GM18502 (cell line): ENCODE data around the gene EML1.

Experiments used
- ATAC-seq: cut with Tn5 transposase; IDR thresholded peaks from one replicate; pipeline ENCODE4 v1.9.1; 2021; ENCODE audit warnings: mild to moderate bottlenecking; ENCODE audit not compliant: unreplicated experiment, poor library complexity

The EML1 gene

GRCh38 chr14:99915305-99916090, 122.3 kb downstream of the EML1 start:
- ATAC-seq: no peak

DNA sequence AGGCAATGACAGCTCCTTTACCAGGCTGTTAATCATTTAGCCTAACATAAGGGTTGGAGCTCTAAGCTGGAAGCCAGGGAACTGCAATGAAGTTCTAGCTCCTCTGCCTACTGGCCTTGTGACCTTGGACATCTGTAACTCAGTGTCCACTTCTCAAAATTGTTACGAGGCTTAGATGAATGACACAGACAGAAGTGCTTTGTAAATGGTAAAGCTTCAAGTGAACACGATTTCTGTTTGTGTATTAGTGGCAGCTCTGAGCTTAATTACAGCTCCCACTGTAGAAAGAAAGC, 122.8 kb downstream of the EML1 start:
- no peak for ATAC-seq

DNA sequence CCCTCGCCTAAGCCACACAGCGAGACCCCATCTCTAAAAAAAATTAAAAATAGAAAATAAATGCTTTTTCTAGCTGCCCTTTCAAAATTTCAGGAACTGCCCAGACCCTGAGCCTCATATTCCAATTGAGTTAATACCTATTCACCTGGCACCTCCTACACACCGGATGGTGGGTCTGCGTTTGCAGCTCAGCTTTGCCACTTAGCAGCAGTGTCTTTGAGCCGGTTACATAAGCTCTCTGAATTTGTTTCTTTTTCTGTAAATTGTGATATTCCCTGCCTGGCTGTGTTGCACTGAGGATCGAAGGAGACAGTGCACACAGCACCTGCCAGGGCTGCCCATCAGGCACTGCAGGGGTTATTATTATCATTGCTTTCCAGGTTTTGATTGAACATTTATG, 125.6 kb downstream of the EML1 start:
- ATAC-seq: no peak

DNA sequence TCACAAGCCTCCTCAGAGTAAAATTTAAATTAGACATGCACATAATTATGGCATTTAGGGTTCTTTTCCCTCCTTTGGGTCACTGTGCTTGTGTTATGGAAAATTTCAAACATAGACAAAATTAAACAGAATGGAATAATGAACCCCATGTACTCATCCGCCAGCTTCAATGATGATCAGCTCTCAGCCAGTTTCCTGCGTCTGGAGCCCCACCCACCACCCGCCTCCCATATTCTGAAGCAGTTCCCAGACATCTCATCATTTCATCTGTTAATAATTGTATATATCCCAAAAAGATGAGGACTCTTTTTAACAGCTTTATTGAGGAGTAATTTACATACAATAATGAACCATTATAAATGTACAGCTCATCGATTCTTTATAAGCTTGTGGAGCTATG, 128.2 kb downstream of the EML1 start:
- ATAC-seq: no peak

DNA sequence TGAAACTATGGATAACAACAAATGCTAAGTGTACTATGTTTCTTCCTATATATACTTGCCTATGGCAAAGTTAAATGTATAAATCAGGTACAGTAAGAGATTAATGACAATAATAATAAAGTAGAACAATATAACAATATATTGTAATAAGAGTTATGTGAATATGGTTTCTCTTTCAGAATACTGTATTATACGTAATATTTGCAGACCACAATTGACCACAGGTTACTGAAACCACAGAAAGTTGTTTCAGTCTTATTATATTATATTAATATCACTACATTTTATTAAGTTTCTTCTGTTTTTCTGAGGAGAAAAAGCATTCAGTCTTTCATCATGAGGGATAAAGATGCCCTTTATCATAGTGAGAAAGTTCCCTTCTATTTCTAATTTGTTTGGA, 131.2 kb downstream of the EML1 start:
- peak; percentile 65 for ATAC-seq

- no peak for ATAC-seq
Measured at GRCh38 chr14:99925471-99925870, 132.3 kb downstream of the EML1 start.

- no peak for ATAC-seq
Measured at GRCh38 chr14:99928963-99929362, 135.8 kb downstream of the EML1 start.

DNA sequence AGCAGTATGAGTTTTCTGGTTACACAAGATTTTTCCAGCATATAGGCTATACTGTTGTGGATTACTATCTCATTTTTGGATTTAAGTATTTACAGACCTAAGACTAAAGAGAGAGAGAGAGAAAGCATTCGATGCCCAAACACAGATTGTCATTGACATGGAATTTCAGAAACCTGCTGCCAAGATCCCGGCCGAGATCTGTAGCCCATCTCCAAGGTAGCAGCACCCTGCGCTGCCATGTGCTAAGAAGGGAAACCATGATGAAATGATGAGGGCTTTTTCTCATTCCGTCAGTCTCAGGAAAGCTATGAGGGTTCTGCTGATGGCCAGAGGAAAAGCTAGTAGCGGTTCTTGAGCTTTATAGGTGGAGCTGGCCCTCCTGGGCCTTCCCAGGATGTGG, 136.4 kb downstream of the EML1 start:
- no peak for ATAC-seq

DNA sequence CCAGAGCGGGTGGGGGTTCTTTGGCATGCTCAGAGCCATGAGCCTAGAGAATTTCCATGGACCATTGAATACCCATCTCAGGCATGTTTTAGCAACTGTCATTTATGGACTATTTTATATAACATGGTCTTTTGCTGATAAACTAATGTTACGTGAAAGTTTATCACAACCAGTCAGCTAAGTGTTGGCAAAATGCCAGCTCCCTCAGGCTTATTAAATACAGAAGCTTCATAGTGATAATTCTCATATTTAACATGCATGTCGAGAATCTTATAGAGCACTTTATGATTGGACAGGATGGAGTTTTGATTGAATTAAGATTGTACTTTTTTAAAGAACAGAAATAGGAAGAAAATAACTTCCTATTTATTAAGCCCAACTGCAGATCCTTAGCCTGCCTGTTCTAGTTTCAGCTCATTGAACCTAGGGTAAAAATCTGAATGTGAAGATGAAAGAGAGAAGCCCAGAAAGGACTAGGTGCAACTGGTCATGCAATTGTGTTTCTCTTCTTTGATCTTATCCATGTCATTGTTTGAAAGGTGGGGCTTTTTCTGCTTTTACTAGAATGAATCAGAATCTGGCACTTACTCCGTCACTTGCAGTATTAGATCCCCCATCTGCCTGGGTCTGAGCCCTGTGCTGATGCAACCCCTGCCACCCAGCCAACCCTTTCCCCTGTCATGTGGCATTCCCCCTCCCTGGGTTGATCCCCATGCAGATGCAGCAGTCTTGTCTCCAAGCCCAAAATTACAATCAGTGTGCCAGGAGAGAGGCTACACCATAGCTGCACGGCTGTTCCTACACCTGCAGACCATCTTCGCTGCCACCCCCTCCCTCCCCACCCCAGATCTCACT, 137.4 kb downstream of the EML1 start:
- ATAC-seq: peak; percentile 95

DNA sequence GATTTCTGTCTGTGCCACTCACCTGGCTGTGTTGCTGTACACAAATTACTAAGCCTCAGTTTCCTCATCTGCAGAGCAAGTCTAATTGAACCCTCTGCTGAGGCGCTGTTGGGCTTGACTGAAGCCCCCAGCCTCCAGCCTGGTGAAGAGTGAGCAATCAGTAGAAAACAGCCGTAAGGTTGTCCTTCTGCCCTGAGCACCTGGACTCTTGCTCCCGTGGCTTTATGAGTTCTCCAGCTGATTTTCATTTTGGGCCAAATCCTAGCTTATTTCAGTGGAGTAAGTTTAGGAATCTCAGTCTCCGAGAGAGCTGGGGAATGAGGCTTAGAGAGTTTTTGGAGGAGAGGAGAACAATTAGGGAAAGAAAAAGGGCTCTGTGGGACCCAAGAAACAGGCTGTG, 138.1 kb downstream of the EML1 start:
- ATAC-seq: peak; percentile 2

GRCh38 chr14:99936056-99936455, 142.8 kb downstream of the EML1 start:
- ATAC-seq: no peak

GRCh38 chr14:99936738-99937474, 143.7 kb downstream of the EML1 start:
- ATAC-seq: peak; percentile 86

- peak; percentile 51 for ATAC-seq
Measured at GRCh38 chr14:99937475-99938244, 144.4 kb downstream of the EML1 start.

- ATAC-seq: no peak
Measured at GRCh38 chr14:99938376-99938775, 145.2 kb downstream of the EML1 start.

- no peak for ATAC-seq
Measured at GRCh38 chr14:99938896-99939295, 145.7 kb downstream of the EML1 start.

DNA sequence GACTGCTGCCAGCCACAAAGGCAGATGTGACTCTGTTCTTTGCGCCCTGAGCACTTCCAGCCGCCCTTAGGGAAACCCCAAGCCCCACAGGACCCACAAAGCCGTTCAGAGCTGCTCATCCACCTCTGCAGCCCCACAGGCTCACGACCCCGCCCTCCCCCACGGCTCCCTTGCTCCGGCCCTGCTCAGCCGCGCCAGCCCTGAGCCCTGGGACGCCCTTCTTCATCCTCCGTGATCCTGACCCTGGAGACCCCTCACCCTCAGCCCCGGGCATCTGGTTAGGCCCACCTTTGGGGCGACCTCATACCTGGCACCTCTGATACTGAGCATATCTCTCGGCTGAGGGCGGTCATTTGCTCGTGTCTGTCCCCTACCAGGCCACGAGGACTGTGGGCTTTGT, 146.2 kb downstream of the EML1 start:
- ATAC-seq: no peak

GRCh38 chr14:99940064-99940463, 146.9 kb downstream of the EML1 start:
- no peak for ATAC-seq

DNA sequence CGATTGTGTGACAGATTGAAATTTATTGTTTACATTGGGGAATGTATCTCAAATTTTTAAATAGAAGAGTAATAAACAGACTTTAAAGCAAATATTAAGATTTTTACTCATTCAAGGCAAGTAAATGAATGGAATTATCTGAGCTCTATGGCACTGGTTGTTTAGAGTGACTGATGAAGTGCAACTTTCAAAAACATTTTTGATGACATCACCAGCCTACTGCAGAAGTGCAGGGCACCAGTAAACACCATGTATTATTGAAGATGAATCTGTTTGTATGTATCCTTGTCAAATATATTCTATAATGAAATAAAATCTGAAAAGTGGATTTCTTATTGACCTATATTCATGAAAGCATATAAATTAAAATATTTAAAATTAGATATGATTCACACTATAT, 148.0 kb downstream of the EML1 start:
- ATAC-seq: no peak

DNA sequence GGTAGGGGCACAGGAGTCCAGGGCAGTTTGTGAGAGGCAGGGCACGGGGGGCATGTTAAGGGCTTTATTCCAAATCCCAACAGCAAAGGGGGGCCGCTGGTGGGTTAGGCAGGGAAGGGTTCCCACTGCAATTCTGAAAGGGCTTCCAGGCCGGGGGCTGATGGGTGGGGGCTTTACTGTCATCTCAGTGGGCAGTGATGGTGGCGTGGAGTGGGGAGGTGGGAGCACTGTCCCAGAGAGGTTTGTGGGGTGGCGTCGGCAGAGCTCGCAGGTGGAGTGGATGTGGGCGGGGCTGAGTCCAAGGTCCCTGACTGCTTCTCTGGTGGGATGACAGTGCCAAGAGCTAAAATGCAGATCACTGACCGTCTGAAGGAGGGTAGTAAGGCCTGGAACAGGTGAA, 150.4 kb downstream of the EML1 start:
- ATAC-seq: no peak

DNA sequence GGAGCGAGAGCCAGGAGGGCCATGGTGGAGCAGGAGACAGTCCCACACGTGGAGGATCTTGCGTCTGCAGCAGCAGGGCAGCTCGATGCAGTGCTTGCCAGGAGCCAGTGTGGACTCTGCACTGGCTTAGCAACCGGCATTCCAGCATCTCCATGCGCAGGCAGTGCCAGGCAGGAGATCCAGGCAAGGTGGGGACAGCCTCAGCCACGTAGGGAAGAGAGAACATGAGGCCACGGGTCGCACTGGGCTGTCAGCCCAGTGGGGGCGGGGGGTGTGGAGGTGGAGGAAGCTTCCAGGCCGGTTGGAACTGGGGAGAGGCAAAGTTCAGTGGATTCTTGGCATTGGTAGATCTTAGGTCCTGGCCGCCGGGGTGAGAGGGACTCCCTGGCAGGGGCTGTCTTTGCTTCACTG, 151.0 kb downstream of the EML1 start:
- no peak for ATAC-seq
